Sciatic nerve (tissue), 2 donors: ENCODE measurements around the gene BMPR1B. TPM values are rescaled to one million over a fixed set of nuclear protein-coding genes. Genes with fewer than 3 reads are reported as not detected.

Source experiments
- ATAC-seq: fragments of 200-7000 bp; cut with Tn5 transposase; one replicate; pipeline ENCODE4 v1.9.1; 2020; ENCODE audit warnings: mild to moderate bottlenecking, moderate library complexity
- DNase-seq: peaks from one replicate; pipeline ENCODE4 v3.0.0-alpha.2; 2020; ENCODE audit warnings: low spot score
- intact Hi-C: fragments of 100-400 bp; cut with DNase I; formaldehyde crosslinking; loops from one replicate; pipeline ENCODE4 v1.14.2; 2022
- total RNA-seq: library from RNA; stranded (reverse); fragmentation: NEBNext Ultra II Directional; extraction: Animal tissue kit (Norgen Biotek cat#: 25700); gene quantifications from one replicate; pipeline ENCODE4 v1.2.1, GENCODE V29; 2021
- donor health status: DM: no; HTN: no; CAD: no.
- donor health status: DM: no; HTN: no; CAD: no.

Gene BMPR1B
- total RNA-seq, 1 donor from 2014 or later = 39.9 TPM

GRCh38 chr4:95183656-95184408 is 426.1 kb downstream of the BMPR1B start:
- ATAC-seq (no peak), DNase-seq (no peak)
- intact Hi-C loops = no loop called here

DNA sequence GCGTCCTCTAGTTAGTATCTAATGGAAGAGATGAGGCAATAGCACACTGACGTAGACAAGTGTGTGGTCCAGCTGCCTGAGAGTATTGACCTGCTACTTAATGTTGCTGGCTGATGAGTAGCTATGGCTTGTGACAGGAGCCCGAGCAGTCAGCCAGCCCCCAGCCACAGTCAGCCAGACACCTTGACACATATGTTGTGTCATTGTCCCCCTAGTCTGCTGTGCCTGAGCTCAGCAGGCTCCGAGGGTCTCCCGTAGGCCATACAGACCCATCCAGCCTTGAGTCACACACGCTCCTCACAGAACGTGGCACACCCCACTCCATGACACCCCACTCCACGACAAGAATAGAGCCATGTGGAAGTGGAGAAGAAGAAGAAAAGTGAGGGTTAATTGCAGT is 428.9 kb downstream of the BMPR1B start:
- intact Hi-C loops = no loop called here
- no peak for DNase-seq
- ATAC-seq = no peak

DNA sequence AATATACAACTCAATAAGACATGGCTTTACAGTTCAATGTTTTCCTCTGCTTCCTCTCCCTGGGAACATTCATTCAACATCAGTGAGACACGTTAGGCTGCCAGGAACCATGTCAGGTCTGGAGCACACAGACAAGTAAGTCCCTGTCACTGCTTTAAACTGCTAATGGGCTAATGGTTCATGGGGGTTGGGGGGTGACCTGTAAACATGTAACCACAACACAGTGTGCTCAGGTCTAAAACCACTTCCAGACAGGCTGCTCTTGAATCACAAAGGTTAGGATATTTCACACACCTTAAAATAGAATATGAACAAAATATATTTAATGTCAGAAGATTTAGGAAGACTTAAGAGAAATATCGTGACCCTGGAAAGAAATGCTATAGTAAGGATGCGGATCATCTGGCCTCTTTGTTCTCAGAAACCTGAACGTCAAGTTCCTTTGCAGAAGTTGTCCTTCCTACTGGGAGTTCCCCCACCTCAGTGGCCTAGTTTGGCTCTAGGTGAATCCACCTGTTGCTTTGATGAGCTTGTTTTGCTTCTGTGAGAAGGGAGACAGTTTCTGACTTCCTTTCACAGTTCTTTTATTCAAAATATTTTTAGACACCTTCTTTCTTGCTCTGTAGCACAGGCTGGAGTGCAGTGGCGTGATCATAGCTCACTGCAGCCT is 431.1 kb downstream of the BMPR1B start:
- DNase-seq = no peak
- ATAC-seq = no peak
- intact Hi-C loops = no loop called here

DNA sequence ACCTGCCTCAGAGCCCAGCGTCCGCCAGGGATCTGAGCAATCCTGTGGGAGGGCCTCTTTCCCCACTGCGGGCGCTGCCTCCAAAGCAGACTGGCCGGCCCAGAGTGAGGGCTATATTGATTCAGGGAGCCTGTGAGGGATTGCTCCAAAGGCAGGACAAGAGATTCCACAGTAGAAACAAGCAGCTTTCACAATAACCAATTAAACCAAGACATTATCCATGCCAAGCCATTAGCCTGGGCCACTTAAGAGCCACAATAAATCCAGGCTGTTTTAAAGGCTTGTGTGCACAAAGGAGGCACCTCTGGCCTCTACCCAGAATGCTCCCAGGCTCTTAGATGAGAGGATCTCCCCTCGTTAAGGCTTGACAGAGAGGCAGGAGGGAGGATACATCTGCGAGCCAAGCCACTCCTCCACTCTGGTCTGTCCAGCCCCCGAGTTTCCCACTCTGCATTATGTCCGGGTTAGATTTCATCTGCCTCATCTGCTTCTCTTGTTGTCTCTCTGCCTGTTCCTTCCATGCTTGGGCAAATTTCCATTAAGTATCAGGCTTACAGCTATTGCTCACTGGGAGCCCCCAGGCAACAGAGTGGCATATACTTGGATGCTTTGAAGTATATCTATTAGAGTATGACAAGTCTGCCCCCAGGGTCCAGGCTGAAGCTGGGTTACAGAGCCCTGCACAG is 433.1 kb downstream of the BMPR1B start:
- peak; percentile 39 for ATAC-seq
- intact Hi-C loops = no loop called here
- no peak for DNase-seq

DNA sequence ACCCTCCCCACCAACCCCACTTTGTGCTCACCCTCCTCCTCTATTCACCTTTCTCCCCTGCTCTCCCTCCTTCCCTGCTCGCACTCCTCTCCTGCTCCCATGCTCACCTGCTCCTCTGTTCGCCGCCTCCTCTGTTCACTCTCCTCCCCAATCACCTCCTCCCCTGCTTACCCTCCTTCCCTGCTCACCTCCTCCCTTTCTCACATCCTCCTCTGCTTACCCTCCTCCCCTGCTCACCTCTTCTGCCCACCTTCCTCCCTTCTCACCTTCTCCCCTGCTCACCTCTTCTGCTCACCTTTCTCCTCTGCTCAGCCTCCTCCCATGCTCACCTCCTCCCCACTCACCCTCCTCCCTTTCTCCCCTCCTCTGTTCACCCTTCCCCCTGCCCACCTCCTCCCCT is 433.8 kb downstream of the BMPR1B start:
- ATAC-seq = peak; percentile 27
- intact Hi-C loops = no loop called here
- DNase-seq = no peak

GRCh38 chr4:95193391-95194224 is 435.9 kb downstream of the BMPR1B start:
- DNase-seq = no peak
- ATAC-seq = no peak

DNA sequence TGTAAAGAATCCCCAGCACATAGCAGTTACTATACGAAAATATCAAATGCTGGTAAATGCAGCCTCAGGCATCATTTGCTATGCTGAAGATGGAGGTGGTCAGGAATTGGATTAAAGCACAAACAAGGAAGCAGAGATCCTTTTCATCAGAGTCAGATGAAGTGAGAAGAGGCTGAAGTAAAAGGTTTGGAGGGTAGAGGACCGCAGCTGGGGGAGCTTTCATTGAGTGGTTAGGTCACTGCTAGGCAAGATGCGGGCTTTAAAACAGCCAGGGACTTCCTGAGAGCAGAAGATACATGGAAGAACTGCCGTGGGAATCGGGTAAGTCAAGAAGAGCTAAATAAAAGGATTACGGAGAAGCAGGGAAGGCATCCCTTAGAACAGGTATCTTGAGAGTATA is 439.6 kb downstream of the BMPR1B start:
- ATAC-seq (no peak), DNase-seq (no peak)
- intact Hi-C loops = no loop called here

More at GRCh38 chr4:95193391-95194224, 435.9 kb downstream of the BMPR1B start:
- intact Hi-C loops = no loop called here

DNA sequence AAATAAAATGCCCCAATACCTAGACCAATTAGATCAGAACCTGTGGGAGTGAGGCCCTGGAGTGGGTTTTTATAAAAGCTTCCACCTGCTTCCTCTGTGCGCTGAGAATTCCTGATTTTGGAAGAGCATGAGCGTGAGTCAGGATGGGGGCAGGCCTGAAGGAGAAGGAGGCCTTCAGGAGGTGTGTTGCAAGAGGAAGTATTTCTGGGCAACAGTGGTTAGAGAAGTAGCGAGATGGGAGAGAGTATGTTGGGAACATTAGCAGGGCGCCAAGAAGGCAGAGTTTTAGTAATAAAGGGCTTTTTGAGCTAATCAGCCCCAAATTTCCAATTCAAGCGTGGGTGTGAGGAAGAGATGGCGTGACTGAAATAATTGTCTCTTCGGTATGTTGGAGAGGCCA is 441.2 kb downstream of the BMPR1B start:
- no peak for DNase-seq
- intact Hi-C loops = no loop called here
- no peak for ATAC-seq

DNA sequence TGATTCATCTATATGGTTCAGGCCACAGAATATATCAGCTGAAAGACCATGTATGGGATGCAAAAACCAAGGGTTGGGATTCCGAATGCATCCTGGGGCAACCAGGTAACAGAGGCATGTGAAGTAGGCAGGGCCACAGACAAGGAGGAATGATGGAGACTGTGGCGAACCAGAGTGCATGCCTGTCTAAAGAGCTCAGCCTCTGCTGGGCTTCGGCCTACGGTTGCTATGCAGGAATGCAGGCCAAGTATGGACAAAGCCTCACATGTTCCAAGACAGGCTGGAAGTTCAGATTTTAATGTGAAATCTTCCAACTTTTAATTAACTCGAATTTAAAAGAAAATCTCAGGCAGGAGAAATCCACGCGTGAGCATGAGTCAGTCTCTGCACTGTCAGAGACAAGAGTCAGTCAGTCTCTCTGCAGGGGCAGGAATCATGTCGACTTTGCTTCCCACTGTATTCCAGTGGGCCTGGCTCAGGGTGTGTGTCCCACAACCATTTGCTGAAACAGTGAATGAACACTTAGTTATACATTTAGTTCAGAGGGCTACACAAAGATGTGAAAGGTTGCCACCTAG is 446.6 kb downstream of the BMPR1B start:
- DNase-seq (no peak), ATAC-seq (peak; percentile 50)
- intact Hi-C loops = no loop called here

GRCh38 chr4:95204873-95205272 is 447.1 kb downstream of the BMPR1B start:
- intact Hi-C loops = no loop called here
- DNase-seq (no peak), ATAC-seq (no peak)
